Smooth muscle cell of bladder (primary cell): ENCODE results near the gene LDHD. TPM values are rescaled to one million over a fixed set of nuclear protein-coding genes. Genes with fewer than 3 reads are reported as not detected.

ENCODE experiments used
- total RNA-seq: library from RNA; depleted of rRNA; stranded (reverse); fragments of >200 nt; gene quantifications from 2 replicates; pipeline ENCODE4 v1.2.3, GENCODE V29; 2014

Gene LDHD
- total RNA-seq, result 0.55 and 0.71 TPM in 2 replicates

DNA sequence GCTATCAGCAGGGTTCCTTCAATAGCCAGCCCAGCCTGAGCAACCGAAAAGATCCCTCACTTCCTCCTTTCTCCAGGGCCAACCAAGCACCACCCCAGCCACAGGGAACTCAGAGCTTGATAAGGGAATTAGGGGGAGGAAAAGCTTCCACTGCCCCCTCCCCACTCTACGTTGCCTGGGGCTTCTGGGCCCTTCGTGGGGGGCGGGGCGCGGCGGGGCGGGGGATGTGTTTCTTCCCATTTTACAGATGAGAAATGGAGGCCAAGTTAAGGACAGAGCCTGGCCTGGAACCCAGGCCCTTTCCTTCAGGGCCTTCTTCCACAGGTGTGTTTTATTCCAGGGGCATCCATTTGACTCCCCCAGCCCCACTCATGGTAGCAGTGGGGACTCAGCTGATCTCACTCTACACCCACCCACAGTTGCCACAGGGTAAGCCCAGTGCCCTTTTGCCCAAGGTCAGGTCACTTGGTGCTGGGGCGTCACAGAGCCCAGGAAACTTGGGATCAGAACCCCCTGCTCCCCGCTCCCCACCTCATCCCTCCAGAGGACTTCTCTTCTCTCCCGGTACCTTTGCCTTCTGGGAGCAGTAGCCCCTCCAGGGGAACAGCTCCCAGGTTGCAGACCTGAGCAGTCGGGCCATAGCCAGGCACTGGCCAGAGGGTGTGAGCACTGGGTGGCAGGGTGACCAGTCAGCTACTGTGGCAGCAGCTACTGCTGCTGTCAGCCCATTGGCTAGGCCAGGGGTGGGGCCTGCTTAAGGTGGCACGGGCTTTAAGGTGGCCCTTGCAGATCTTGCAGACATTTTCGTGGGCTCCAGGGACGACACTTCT is at the start of gene LDHD:
Gene LDHD (minus strand): TSS at position 700 of the 830 bp plus-strand sequence. CDS start 60 bp downstream, at position 640.

GRCh38 chr16:75148311-75149195 is 32.0 kb upstream of the LDHD start, which contains the start of gene ZFP1:
TSS of gene ZFP1 (plus strand) at chr16:75148524. CDS start at chr16:75152952, 4,428 bp downstream.

Other genes with a start within 250 kb of the LDHD start
- 9.5 and 12.6 TPM in 2 replicates for gene WDR59, start 131.7 kb downstream of the LDHD start, total RNA-seq
- gene ZNRF1, start 117.8 kb downstream of the LDHD start, total RNA-seq, result 6.8 and 9.6 TPM in 2 replicates
- 6.5 and 9.9 TPM in 2 replicates for gene ZFP1, start 31.7 kb upstream of the LDHD start, total RNA-seq
- gene CTRB2, start 90.4 kb upstream of the LDHD start, total RNA-seq, result not detected in 2 replicates
- not detected in 2 replicates for gene CTRB1, start 102.2 kb upstream of the LDHD start, total RNA-seq
- 19.8 and 36.0 TPM in 2 replicates for gene BCAR1, start 134.8 kb upstream of the LDHD start, total RNA-seq